Naive thymus-derived CD8-positive, alpha-beta T cell (primary cell): ENCODE results near the gene ITPR3. TPM values are rescaled to one million over a fixed set of nuclear protein-coding genes. Genes with fewer than 3 reads are reported as not detected.
A peak's percentile ranks its signal among the peaks of the same experiment; 100 is the strongest.

Source experiments
- ATAC-seq, 2 donors: fragments of 150-1000 bp; cut with Tn5 transposase in 1 of 2; sonication (Bioruptor Pico), chemical (Tn5 transposase) in 1 of 2; 1 replicate in 1 of 2; 2 replicates in 1 of 2; pipeline ENCODE4 v1.10.0; 2021; ENCODE audit warnings: mild to moderate bottlenecking in 2 of 2, moderate library complexity in 2 of 2
- POLR2A ChIA-PET: fragments of 350-600 bp; sonication (Branson Sonifier 250); formaldehyde crosslinking; loops from one replicate; lab custom pipeline; 2021; ENCODE audit warnings: antibody characterized with exemption; lab: Charles Lee
- DNase-seq, 10 donors: peaks; one replicate each; pipeline versions ENCODE4 v3.0.0 to v3.0.0-alpha.2; 2020 to 2022
- H3K27ac Mint-ChIP-seq, 10 donors: one replicate each; pipeline ENCODE4 v1.8.0; 2020 to 2022; ENCODE audit warnings: mild to moderate bottlenecking in 10 of 10, mixed read lengths in 10 of 10, moderate library complexity in 4 of 10, inconsistent platforms in 1 of 10
- H3K27me3 Mint-ChIP-seq, 5 donors: one replicate each; pipeline ENCODE4 v1.8.0; 2021 to 2022; ENCODE audit warnings: mixed read lengths in 5 of 5
- H3K36me3 Mint-ChIP-seq, 3 donors: one replicate each; pipeline ENCODE4 v1.8.0; 2020 to 2022; ENCODE audit warnings: mixed read lengths in 3 of 3, mild to moderate bottlenecking in 2 of 3, inconsistent platforms in 1 of 3
- H3K4me1 Mint-ChIP-seq, 4 donors: one replicate each; pipeline ENCODE4 v1.8.0; 2021 to 2022; ENCODE audit warnings: mixed read lengths in 4 of 4
- H3K4me3 Mint-ChIP-seq, 10 donors: one replicate each; pipeline ENCODE4 v1.8.0; 2020 to 2022; ENCODE audit warnings: mild to moderate bottlenecking in 10 of 10, mixed read lengths in 10 of 10, moderate library complexity in 6 of 10, inconsistent platforms in 1 of 10
- H3K9me3 Mint-ChIP-seq, 9 donors: one replicate each; pipeline ENCODE4 v1.8.0; 2020 to 2022; ENCODE audit warnings: mixed read lengths in 9 of 9, mild to moderate bottlenecking in 3 of 9, inconsistent platforms in 1 of 9, moderate library complexity in 1 of 9
- polyA plus RNA-seq, 3 donors: library from polyadenylated mRNA; unstranded; fragments of 300-500 nt; fragmentation: Illumina TruSeq; gene quantifications; one replicate each; pipeline ENCODE4 v1.2.3, GENCODE V29; 2021
- total RNA-seq, 8 experiments: library from RNA in 2 of 8; stranded (reverse) in 2 of 8; gene quantifications; one replicate each; pipeline ENCODE4 v1.2.3 and lab custom pipeline; 2021 to 2026

Gene ITPR3
- total and polyA plus RNA-seq, 5 experiments from 2014 or later = 0.98 to 46.2 (median 4.9) TPM

- Mint-ChIP-seq H3K9me3 (no peaks in the 10 kb centered on the region), H3K27me3 (no peaks in the 10 kb centered on the region), H3K4me3 (no peak overlapping the region), H3K36me3 (peaks cover 0 to 57% (median 4%) of the 10 kb centered on the region in 3 donors), H3K27ac (peak overlapping the region in 3 of 10 donors; percentile 29 to 78 (median 65)), H3K4me1 (peaks cover 17 to 36% (median 32%) of the 10 kb centered on the region in 4 donors)
- POLR2A ChIA-PET = no interaction called here
- DNase-seq (no peak), ATAC-seq (no peak)
Measured at GRCh38 chr6:33642897-33643296, 21.8 kb downstream of the ITPR3 start.

GRCh38 chr6:33651403-33651802, 30.3 kb downstream of the ITPR3 start:
- peaks cover 0 to 59% (median 7%) of the 10 kb centered on the region in 3 donors for H3K36me3 Mint-ChIP-seq
- H3K4me1 Mint-ChIP-seq = peaks cover 5 to 15% (median 9%) of the 10 kb centered on the region in 4 donors
- H3K27me3 Mint-ChIP-seq = no peaks in the 10 kb centered on the region
- no peak overlapping the region for H3K4me3 Mint-ChIP-seq
- peak overlapping the region in 2 of 10 donors; percentile 11 to 25 for H3K27ac Mint-ChIP-seq
- POLR2A ChIA-PET = interaction anchor here (0.5 kb wide), 1 partner anchor 1550 kb away, joined by 3 read pairs; no protein-coding TSS in a partner anchor
- DNase-seq (no peak), ATAC-seq (no peak)
- no peaks in the 10 kb centered on the region for H3K9me3 Mint-ChIP-seq

GRCh38 chr6:33652002-33652401, 30.9 kb downstream of the ITPR3 start:
- POLR2A ChIA-PET = interaction anchor here (0.5 kb wide), 1 partner anchor 1551 kb away, joined by 3 read pairs; no protein-coding TSS in a partner anchor
- Mint-ChIP-seq H3K4me1 (peaks cover 5 to 11% (median 9%) of the 10 kb centered on the region in 4 donors), H3K36me3 (peaks cover 0 to 56% (median 7%) of the 10 kb centered on the region in 3 donors), H3K27ac (peak overlapping the region in 1 of 10 donors; percentile 57), H3K27me3 (no peaks in the 10 kb centered on the region), H3K9me3 (no peaks in the 10 kb centered on the region), H3K4me3 (peak overlapping the region in 1 of 10 donors; percentile 6)
- ATAC-seq = no peak
- DNase-seq = no peak

GRCh38 chr6:33654831-33655554, 33.9 kb downstream of the ITPR3 start:
- H3K36me3 Mint-ChIP-seq = peaks cover 0 to 45% (median 0%) of the 10 kb centered on the region in 3 donors
- H3K27ac Mint-ChIP-seq = peak overlapping the region in 2 of 10 donors; percentile 35 to 71
- peaks cover 3 to 6% (median 4%) of the 10 kb centered on the region in 4 donors for H3K4me1 Mint-ChIP-seq
- no peaks in the 10 kb centered on the region for H3K27me3 Mint-ChIP-seq
- DNase-seq (no peak), ATAC-seq (no peak)
- POLR2A ChIA-PET = no interaction called here
- H3K9me3 Mint-ChIP-seq = no peaks in the 10 kb centered on the region
- H3K4me3 Mint-ChIP-seq = no peak overlapping the region

- H3K9me3 Mint-ChIP-seq = no peaks in the 10 kb centered on the region
- H3K4me3 Mint-ChIP-seq = no peak overlapping the region
- POLR2A ChIA-PET = no interaction called here
- ATAC-seq = no peak
- H3K4me1 Mint-ChIP-seq = peaks cover 0 to 4% (median 1%) of the 10 kb centered on the region in 4 donors
- H3K27me3 Mint-ChIP-seq = no peaks in the 10 kb centered on the region
- H3K27ac Mint-ChIP-seq = peak overlapping the region in 2 of 10 donors; percentile 2 to 68
- peaks cover 0 to 45% (median 0%) of the 10 kb centered on the region in 3 donors for H3K36me3 Mint-ChIP-seq
- no peak for DNase-seq
Measured at GRCh38 chr6:33656844-33657243, 35.7 kb downstream of the ITPR3 start.

GRCh38 chr6:33658982-33659689, 38.0 kb downstream of the ITPR3 start:
- DNase-seq (no peak), ATAC-seq (no peak)
- no peaks in the 10 kb centered on the region for H3K9me3 Mint-ChIP-seq
- H3K27ac Mint-ChIP-seq = peak overlapping the region in 1 of 10 donors; percentile 56
- H3K4me3 Mint-ChIP-seq = no peak overlapping the region
- peaks cover 0 to 3% (median 2%) of the 10 kb centered on the region in 4 donors for H3K4me1 Mint-ChIP-seq
- H3K27me3 Mint-ChIP-seq = no peaks in the 10 kb centered on the region
- peaks cover 0 to 46% (median 0%) of the 10 kb centered on the region in 3 donors for H3K36me3 Mint-ChIP-seq
- POLR2A ChIA-PET = no interaction called here

- ATAC-seq = no peak
- peaks cover 0 to 46% (median 0%) of the 10 kb centered on the region in 3 donors for H3K36me3 Mint-ChIP-seq
- no peak overlapping the region for H3K4me3 Mint-ChIP-seq
- H3K9me3 Mint-ChIP-seq = no peaks in the 10 kb centered on the region
- peak overlapping the region in 3 of 10 donors; percentile 20 to 56 (median 29) for H3K27ac Mint-ChIP-seq
- peaks cover 0 to 2% (median under 1%) of the 10 kb centered on the region in 4 donors for H3K4me1 Mint-ChIP-seq
- no peaks in the 10 kb centered on the region for H3K27me3 Mint-ChIP-seq
- POLR2A ChIA-PET = no interaction called here
- DNase-seq = no peak
Measured at GRCh38 chr6:33659986-33660385, 38.9 kb downstream of the ITPR3 start.

GRCh38 chr6:33661106-33661838, 40.1 kb downstream of the ITPR3 start:
- peak overlapping the region in 1 of 10 donors; percentile 20 for H3K27ac Mint-ChIP-seq
- peaks cover 0 to 56% (median under 1%) of the 10 kb centered on the region in 3 donors for H3K36me3 Mint-ChIP-seq
- ATAC-seq (no peak), DNase-seq (no peak)
- no peaks in the 10 kb centered on the region for H3K9me3 Mint-ChIP-seq
- no peak overlapping the region for H3K4me3 Mint-ChIP-seq
- H3K27me3 Mint-ChIP-seq = no peaks in the 10 kb centered on the region
- POLR2A ChIA-PET = interaction anchor here (0.6 kb wide), 1 partner anchor 41 kb away, joined by 4 read pairs; no protein-coding TSS in a partner anchor
- H3K4me1 Mint-ChIP-seq = peaks cover 0 to 2% (median under 1%) of the 10 kb centered on the region in 4 donors

- Mint-ChIP-seq H3K36me3 (peaks cover 0 to 64% (median 4%) of the 10 kb centered on the region in 3 donors), H3K4me3 (no peak overlapping the region), H3K27me3 (no peaks in the 10 kb centered on the region), H3K27ac (no peak overlapping the region), H3K9me3 (no peaks in the 10 kb centered on the region), H3K4me1 (peaks cover 0 to 2% (median under 1%) of the 10 kb centered on the region in 4 donors)
- DNase-seq (no peak), ATAC-seq (no peak)
- POLR2A ChIA-PET = no interaction called here
Measured at GRCh38 chr6:33662318-33662717, 41.2 kb downstream of the ITPR3 start.

GRCh38 chr6:33663028-33663427, 41.9 kb downstream of the ITPR3 start:
- Mint-ChIP-seq H3K4me3 (no peak overlapping the region), H3K27me3 (no peaks in the 10 kb centered on the region), H3K36me3 (peaks cover 0 to 66% (median 4%) of the 10 kb centered on the region in 3 donors), H3K4me1 (peaks cover 0 to 2% (median under 1%) of the 10 kb centered on the region in 4 donors), H3K27ac (peak overlapping the region in 2 of 10 donors; percentile 22 to 59), H3K9me3 (no peaks in the 10 kb centered on the region)
- DNase-seq (no peak), ATAC-seq (no peak)
- POLR2A ChIA-PET = no interaction called here

- POLR2A ChIA-PET = no interaction called here
- H3K27ac Mint-ChIP-seq = peak overlapping the region in 1 of 10 donors; percentile 59
- peaks cover 0 to 7% (median 4%) of the 10 kb centered on the region in 4 donors for H3K4me1 Mint-ChIP-seq
- H3K36me3 Mint-ChIP-seq = peaks cover 0 to 70% (median 4%) of the 10 kb centered on the region in 3 donors
- no peak overlapping the region for H3K4me3 Mint-ChIP-seq
- no peaks in the 10 kb centered on the region for H3K27me3 Mint-ChIP-seq
- DNase-seq (no peak), ATAC-seq (no peak)
- H3K9me3 Mint-ChIP-seq = no peaks in the 10 kb centered on the region
Measured at GRCh38 chr6:33663727-33664449, 42.8 kb downstream of the ITPR3 start.
